Mesenchymal stem cell (in vitro differentiated cells and primary cell): ENCODE results near the gene FOXC1.

Experiments
- DNase-seq: peaks from one replicate; pipeline ENCODE4 v3.0.0-alpha.2; 2013
- H2AFZ ChIP-seq: one replicate; pipeline ENCODE4 v1.6.1; 2013; ENCODE audit warnings: low read depth, mild to moderate bottlenecking, control low read depth, inconsistent platforms, low read length, moderate library complexity
- H2AK5ac ChIP-seq: 2 replicates; pipeline ENCODE4 v1.6.1; 2013; ENCODE audit warnings: low read length, moderate library complexity, mild to moderate bottlenecking, inconsistent platforms; ENCODE audit not compliant: severe bottlenecking
- H2BK120ac ChIP-seq: one replicate; pipeline ENCODE4 v1.6.1; 2013; ENCODE audit warnings: low read depth, mild to moderate bottlenecking, inconsistent platforms, low read length, moderate library complexity
- H2BK12ac ChIP-seq, 2 experiments: one replicate each; pipeline ENCODE4 v1.6.1; 2013; ENCODE audit warnings: inconsistent platforms in 2 of 2, low read length in 2 of 2, mild to moderate bottlenecking in 2 of 2, moderate library complexity in 2 of 2, control low read depth in 1 of 2
- H2BK15ac ChIP-seq: one replicate; pipeline ENCODE4 v1.6.1; 2013; ENCODE audit warnings: mild to moderate bottlenecking, low read depth, inconsistent platforms; ENCODE audit not compliant: poor library complexity, severe bottlenecking
- H2BK5ac ChIP-seq: 2 replicates; pipeline ENCODE4 v1.6.1; 2013; ENCODE audit warnings: low read depth, mild to moderate bottlenecking, low read length, control low read depth, inconsistent platforms; ENCODE audit not compliant: poor library complexity, severe bottlenecking
- H3K14ac ChIP-seq, 2 experiments: one replicate each; pipeline ENCODE4 v1.6.1; 2013; ENCODE audit warnings: inconsistent platforms in 2 of 2, low read length in 2 of 2, control low read depth in 1 of 2, mild to moderate bottlenecking in 1 of 2, moderate library complexity in 1 of 2
- H3K18ac ChIP-seq, 2 experiments: one replicate each; pipeline ENCODE4 v1.6.1; 2013; ENCODE audit warnings: inconsistent platforms in 2 of 2, low read length in 2 of 2, control low read depth in 1 of 2, low read depth in 1 of 2, mild to moderate bottlenecking in 1 of 2
- H3K23ac ChIP-seq, 2 experiments: one replicate each; pipeline ENCODE4 v1.6.1; 2013; ENCODE audit warnings: inconsistent platforms in 2 of 2, low read length in 2 of 2, mild to moderate bottlenecking in 2 of 2, moderate library complexity in 2 of 2, control low read depth in 1 of 2
- H3K27ac ChIP-seq: 2 replicates; pipeline ENCODE4 v1.5.1; 2013; ENCODE audit warnings: mild to moderate bottlenecking, moderate library complexity, low read length, control low read depth, inconsistent platforms; ENCODE audit not compliant: poor library complexity, severe bottlenecking
- H3K27me3 ChIP-seq, 2 experiments: 2 replicates each; pipeline versions ENCODE4 v1.6.1 to v1.7.0; 2013; ENCODE audit warnings: low read length in 2 of 2, mild to moderate bottlenecking in 2 of 2, moderate library complexity in 2 of 2, control low read depth in 1 of 2, inconsistent platforms in 1 of 2; ENCODE audit not compliant: control insufficient read depth in 1 of 2, insufficient read depth in 1 of 2
- H3K36me3 ChIP-seq, 2 experiments: 2 replicates each; pipeline versions ENCODE4 v1.6.1 to v1.7.0; 2013; ENCODE audit warnings: low read length in 2 of 2, control low read depth in 1 of 2, inconsistent platforms in 1 of 2, low read depth in 1 of 2, mild to moderate bottlenecking in 1 of 2; ENCODE audit not compliant: insufficient read depth in 2 of 2, control insufficient read depth in 1 of 2
- H3K4ac ChIP-seq, 2 experiments: one replicate each; pipeline ENCODE4 v1.6.1; 2013; ENCODE audit warnings: inconsistent platforms in 2 of 2, low read length in 2 of 2, mild to moderate bottlenecking in 2 of 2, moderate library complexity in 2 of 2, control low read depth in 1 of 2, low read depth in 1 of 2
- H3K4me1 ChIP-seq: 2 replicates; pipeline ENCODE4 v1.6.1; 2013; ENCODE audit warnings: low read depth, low read length, control low read depth; ENCODE audit not compliant: control insufficient read depth, insufficient read depth
- H3K4me2 ChIP-seq: 2 replicates; pipeline ENCODE4 v1.6.1; 2013; ENCODE audit warnings: low read length, mild to moderate bottlenecking, inconsistent platforms; ENCODE audit not compliant: poor library complexity, severe bottlenecking
- H3K4me3 ChIP-seq, 2 experiments: 2 replicates each; pipeline versions ENCODE4 v1.5.1 to v1.7.0; 2013; ENCODE audit warnings: low read length in 2 of 2, mild to moderate bottlenecking in 2 of 2, control low read depth in 1 of 2, low read depth in 1 of 2; ENCODE audit not compliant: insufficient read depth in 1 of 2
- H3K79me1 ChIP-seq: replicated peaks from 2 replicates; pipeline ENCODE4 v1.6.1; 2013; ENCODE audit warnings: mild to moderate bottlenecking, control low read depth, low read length, inconsistent platforms; ENCODE audit not compliant: poor library complexity, severe bottlenecking
- H3K9ac ChIP-seq: 2 replicates; pipeline ENCODE4 v1.7.0; 2013; ENCODE audit warnings: mild to moderate bottlenecking, low read length, moderate library complexity
- H3K9me3 ChIP-seq: 2 replicates; pipeline ENCODE4 v1.7.0; 2013; ENCODE audit warnings: mild to moderate bottlenecking, low read length; ENCODE audit not compliant: control insufficient read depth
- H4K8ac ChIP-seq: one replicate; pipeline ENCODE4 v1.6.1; 2013; ENCODE audit warnings: inconsistent platforms, mild to moderate bottlenecking, low read length, moderate library complexity
- H4K91ac ChIP-seq: one replicate; pipeline ENCODE4 v1.6.1; 2013; ENCODE audit warnings: mild to moderate bottlenecking, low read length, inconsistent platforms
- WGBS: methylation state at CpG from one replicate; pipeline ENCODE4 v1.1.7; 2013; ENCODE audit warnings: mixed read lengths; 5-methylcytosine and 5-hydroxymethylcytosine counted together

Gene FOXC1

DNA sequence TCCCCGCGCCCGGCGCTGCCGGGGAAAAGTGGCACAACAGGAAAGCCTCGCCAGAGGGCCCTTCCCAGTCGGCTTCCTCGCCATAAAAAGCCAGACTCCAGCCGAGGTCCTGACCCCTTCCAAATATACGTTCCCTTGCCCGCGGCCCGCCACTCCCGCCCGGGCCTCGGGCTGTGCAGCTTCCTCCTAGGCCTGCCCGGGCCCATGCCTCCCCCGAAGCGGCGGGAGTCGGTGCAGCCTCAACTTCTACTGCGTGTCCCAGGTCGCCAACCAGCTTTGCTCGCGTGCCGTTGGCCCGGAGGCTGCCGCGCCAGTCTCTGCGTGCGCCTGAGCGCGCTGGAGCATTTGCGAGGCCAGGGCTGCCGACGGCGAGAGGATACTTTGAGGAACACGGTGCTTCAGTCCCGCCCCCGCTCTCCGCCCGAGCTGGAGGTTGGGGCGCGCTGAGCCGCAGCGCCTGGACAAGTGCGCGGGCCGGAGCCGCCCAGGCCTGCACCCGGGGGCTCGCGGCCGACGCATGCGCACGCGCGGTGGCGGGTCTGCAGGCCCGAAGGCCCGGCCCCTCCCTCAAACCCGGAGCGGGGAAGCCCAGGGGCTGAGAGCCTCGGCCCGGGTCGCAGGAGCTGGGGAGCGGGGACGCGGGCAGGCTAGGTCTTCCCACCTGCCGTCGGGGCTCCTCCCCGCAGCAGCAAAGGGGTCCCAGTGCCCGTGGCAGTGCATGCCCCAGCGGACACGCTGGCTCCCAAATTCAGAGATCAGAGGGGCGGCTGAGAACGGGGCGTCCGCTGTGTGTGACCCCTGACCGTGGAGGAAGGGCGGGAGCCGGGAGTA lies 10.2 kb downstream of the FOXC1 start:
- Histone ChIP-seq H3K18ac (no peak overlapping the region), H2BK120ac (no peak overlapping the region), H3K36me3 (peaks cover 0 to 30% of the 10 kb centered on the region in 2 experiments), H3K14ac (no peak overlapping the region), H3K9me3 (no peaks in the 10 kb centered on the region), H3K4ac (no peak overlapping the region), H2BK12ac (no peak overlapping the region), H2AFZ (no peak overlapping the region), H4K8ac (no peak overlapping the region), H3K23ac (peak overlapping the region in 1 of 2 experiments; percentile 27), H2AK5ac (no peak overlapping the region), H3K4me2 (no peak overlapping the region), H3K27ac (no peak overlapping the region), H3K79me1 (no peaks in the 10 kb centered on the region), H3K9ac (no peak overlapping the region), H3K4me3 (peak overlapping the region; percentile 27 to 62), H2BK15ac (no peak overlapping the region), H4K91ac (no peak overlapping the region), H2BK5ac (no peak overlapping the region), H3K27me3 (peaks cover 33 to 39% of the 10 kb centered on the region in 2 experiments), H3K4me1 (peaks cover 30% of the 10 kb centered on the region)
- DNase-seq, result no peak
- WGBS, result 4% methylated on average over 74 of the region's 83 CpGs

DNA sequence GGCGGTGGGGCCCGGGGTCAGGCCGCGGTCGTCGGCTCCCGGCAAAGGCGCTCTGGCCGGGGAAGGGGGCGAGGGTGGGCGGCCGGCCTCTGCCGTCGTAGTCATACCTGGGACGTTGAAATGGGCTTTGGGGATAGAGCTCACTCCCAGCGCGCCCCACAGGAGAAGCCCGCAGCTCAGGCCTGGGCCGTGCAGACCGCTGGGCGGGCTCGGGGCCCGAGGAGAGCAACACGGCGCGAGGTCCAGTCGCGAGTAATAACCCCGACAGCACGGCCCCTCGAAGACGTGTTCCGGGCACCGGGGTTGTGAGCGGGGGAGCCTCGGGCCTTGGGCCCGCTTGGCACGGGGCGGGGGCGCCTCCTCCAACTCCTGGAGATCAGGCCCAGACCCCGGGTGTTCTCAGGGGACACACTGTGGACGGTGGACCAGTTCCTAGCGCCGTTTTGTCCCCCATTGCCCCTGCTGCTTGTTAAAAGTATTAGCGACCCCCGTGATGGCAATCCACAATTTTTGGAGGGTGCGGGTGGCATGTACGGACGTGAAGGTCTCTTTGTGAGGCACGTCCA lies 10.9 kb downstream of the FOXC1 start:
- H3K4ac ChIP-seq, result no peak overlapping the region
- peaks cover 0 to 30% of the 10 kb centered on the region in 2 experiments for H3K36me3 ChIP-seq
- no peaks in the 10 kb centered on the region for H3K79me1 ChIP-seq
- H3K23ac ChIP-seq, result peak overlapping the region in 1 of 2 experiments; percentile 27
- H2AFZ ChIP-seq, result no peak overlapping the region
- no peak overlapping the region for H2BK15ac ChIP-seq
- H3K27me3 ChIP-seq, result peaks cover 39% of the 10 kb centered on the region in 2 experiments
- H3K14ac ChIP-seq, result no peak overlapping the region
- no peak overlapping the region for H3K9ac ChIP-seq
- no peak overlapping the region for H3K4me2 ChIP-seq
- no peaks in the 10 kb centered on the region for H3K9me3 ChIP-seq
- H2BK5ac ChIP-seq, result no peak overlapping the region
- H3K18ac ChIP-seq, result no peak overlapping the region
- H2AK5ac ChIP-seq, result no peak overlapping the region
- H2BK120ac ChIP-seq, result no peak overlapping the region
- no peak overlapping the region for H4K91ac ChIP-seq
- H2BK12ac ChIP-seq, result no peak overlapping the region
- no peak overlapping the region for H3K4me3 ChIP-seq
- H3K27ac ChIP-seq, result no peak overlapping the region
- no peak for DNase-seq
- H3K4me1 ChIP-seq, result peaks cover 32% of the 10 kb centered on the region
- 15% methylated on average over 50 of the region's 50 CpGs for WGBS
- no peak overlapping the region for H4K8ac ChIP-seq

DNA sequence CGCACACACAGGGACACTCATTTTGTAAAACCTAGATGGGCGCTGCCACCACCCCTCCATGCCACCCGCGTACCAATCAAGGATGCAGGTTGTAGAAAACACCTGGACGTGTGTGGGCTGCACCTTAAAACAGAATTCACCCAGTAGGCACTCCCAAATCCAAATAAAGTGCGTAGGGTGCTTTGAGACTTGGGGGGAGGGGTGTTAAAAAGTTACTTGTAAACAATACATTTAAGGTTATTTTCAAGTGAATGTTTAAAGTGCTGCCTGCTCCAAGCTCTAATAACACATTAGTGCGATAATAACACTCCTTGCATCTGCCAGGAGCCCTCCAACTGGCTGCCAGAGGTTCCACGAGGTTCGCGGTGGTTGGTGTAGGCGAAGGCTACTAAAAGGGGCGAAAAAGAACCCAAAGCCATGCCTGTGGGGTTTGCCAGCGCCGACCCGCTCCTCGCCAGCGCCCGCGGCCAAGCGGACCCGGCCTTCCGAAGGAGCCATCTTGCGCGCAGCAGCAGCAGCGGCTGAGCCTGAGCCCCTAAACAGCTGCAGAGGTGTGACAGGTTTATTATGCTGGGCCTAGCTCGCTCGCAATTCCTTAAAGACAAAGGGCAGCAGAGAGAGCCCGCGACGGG lies 11.5 kb downstream of the FOXC1 start:
- no peak overlapping the region for H3K27ac ChIP-seq
- H2BK5ac ChIP-seq, result no peak overlapping the region
- no peak overlapping the region for H2AK5ac ChIP-seq
- H3K14ac ChIP-seq, result no peak overlapping the region
- no peak overlapping the region for H3K4ac ChIP-seq
- H3K4me3 ChIP-seq, result no peak overlapping the region
- H3K23ac ChIP-seq, result no peak overlapping the region
- H2AFZ ChIP-seq, result no peak overlapping the region
- H3K36me3 ChIP-seq, result peaks cover 0 to 30% of the 10 kb centered on the region in 2 experiments
- no peak overlapping the region for H2BK120ac ChIP-seq
- no peak overlapping the region for H2BK12ac ChIP-seq
- no peak overlapping the region for H4K91ac ChIP-seq
- H3K79me1 ChIP-seq, result no peaks in the 10 kb centered on the region
- H4K8ac ChIP-seq, result no peak overlapping the region
- H3K4me1 ChIP-seq, result peaks cover 34% of the 10 kb centered on the region
- no peak overlapping the region for H3K4me2 ChIP-seq
- no peak overlapping the region for H3K9ac ChIP-seq
- no peak for DNase-seq
- no peak overlapping the region for H3K18ac ChIP-seq
- H3K9me3 ChIP-seq, result no peaks in the 10 kb centered on the region
- 24% methylated on average over 26 of the region's 30 CpGs for WGBS
- peaks cover 44 to 45% of the 10 kb centered on the region in 2 experiments for H3K27me3 ChIP-seq
- no peak overlapping the region for H2BK15ac ChIP-seq

DNA sequence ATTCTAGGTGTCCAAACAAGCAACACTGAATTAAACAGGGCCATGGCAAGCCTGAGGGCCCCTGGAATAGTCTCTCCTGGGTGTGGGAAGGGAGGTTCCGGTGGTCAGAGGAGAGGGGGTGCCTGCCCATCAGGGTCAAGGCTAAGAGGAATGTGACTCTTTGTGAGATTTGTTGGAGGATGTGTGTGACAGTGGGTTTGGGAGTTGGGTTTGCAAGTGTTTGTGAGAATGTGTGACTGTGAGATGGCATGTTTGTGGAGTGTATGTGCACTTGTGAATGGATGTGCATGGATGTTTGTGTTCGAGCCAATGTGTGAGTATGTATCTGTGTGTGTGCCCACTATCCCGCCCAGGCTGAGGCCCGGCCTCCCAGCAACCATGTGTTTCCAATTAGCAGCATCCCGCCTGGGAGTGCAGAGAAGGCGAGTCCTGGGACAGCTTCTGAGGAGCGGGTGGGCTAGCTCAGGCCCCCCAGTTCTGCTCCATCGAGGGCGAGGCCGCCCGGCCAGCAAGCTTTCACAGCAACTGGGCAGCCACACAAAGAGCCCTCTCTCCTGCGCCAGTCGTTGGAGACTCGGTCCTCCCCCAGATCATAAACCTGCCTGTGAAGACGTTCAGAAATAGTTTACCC lies 12.6 kb downstream of the FOXC1 start:
- Histone ChIP-seq H2BK15ac (peak overlapping the region; percentile 8), H3K4me3 (no peak overlapping the region), H2BK12ac (no peak overlapping the region), H3K27ac (no peak overlapping the region), H3K79me1 (no peaks in the 10 kb centered on the region), H3K27me3 (peaks cover 47 to 56% of the 10 kb centered on the region in 2 experiments), H3K4me1 (peaks cover 34% of the 10 kb centered on the region), H3K4me2 (no peak overlapping the region), H2AFZ (no peak overlapping the region), H3K23ac (no peak overlapping the region), H3K36me3 (peaks cover 0 to 30% of the 10 kb centered on the region in 2 experiments), H3K4ac (no peak overlapping the region), H2BK5ac (no peak overlapping the region), H3K9me3 (no peaks in the 10 kb centered on the region), H4K8ac (no peak overlapping the region), H2AK5ac (no peak overlapping the region), H4K91ac (no peak overlapping the region), H3K18ac (no peak overlapping the region), H3K9ac (no peak overlapping the region), H2BK120ac (no peak overlapping the region), H3K14ac (no peak overlapping the region)
- DNase-seq, result no peak
- 58% methylated on average over 15 of the region's 15 CpGs for WGBS
